B cell (primary cell): Measurements from ENCODE around the gene C3orf18. TPM values are rescaled to one million over a fixed set of nuclear protein-coding genes. Genes with fewer than 3 reads are reported as not detected.
A peak's percentile ranks its signal among the peaks of the same experiment; 100 is the strongest.

ENCODE experiments used
- ATAC-seq: fragments of 200-7000 bp; cut with Tn5 transposase; one replicate; pipeline ENCODE4 v1.10.0; 2021; ENCODE audit warnings: low read depth, mild to moderate bottlenecking, moderate number of reproducible peaks, moderate library complexity
- CTCF ChIA-PET: fragments of 350-600 bp; sonication (Branson Sonifier 250); formaldehyde crosslinking; loops from one replicate; lab custom pipeline; 2021; ENCODE audit warnings: antibody characterized with exemption, inconsistent platforms; lab: Charles Lee
- POLR2A ChIA-PET: fragments of 350-600 bp; sonication (Branson Sonifier 250); formaldehyde crosslinking; loops from one replicate; lab custom pipeline; 2021; ENCODE audit warnings: antibody characterized with exemption; lab: Charles Lee
- DNase-seq: peaks from one replicate; pipeline ENCODE4 v3.0.0; 2013
- H2AFZ ChIP-seq: 2 replicates; pipeline ENCODE4 v1.6.1; 2012; ENCODE audit warnings: mild to moderate bottlenecking, low read depth, low read length; ENCODE audit not compliant: insufficient read depth, poor library complexity, severe bottlenecking
- H3K27ac ChIP-seq, 2 donors: 1 replicate in 1 of 2; 2 replicates in 1 of 2; pipeline ENCODE4 v1.5.1; 2012 to 2013; ENCODE audit warnings: low read length in 2 of 2, mild to moderate bottlenecking in 2 of 2, moderate library complexity in 1 of 2
- H3K27me3 ChIP-seq, 4 experiments: fragments of 200-600 bp in 1 of 4; sonication (generic) in 1 of 4; replicated peaks in 1 of 4; 1 replicate in 2 of 4; 2 replicates in 2 of 4; pipeline versions ENCODE4 v1.6.1 to v1.7.0; 2013 to 2016; ENCODE audit warnings: low read length in 3 of 4, mild to moderate bottlenecking in 2 of 4, mixed read lengths in 1 of 4, moderate library complexity in 1 of 4; ENCODE audit not compliant: insufficient read depth in 4 of 4, control insufficient read depth in 3 of 4; ENCODE audit errors: control extremely low read depth in 1 of 4
- H3K36me3 ChIP-seq, 2 experiments: replicated peaks in 1 of 2; 1 replicate in 1 of 2; 2 replicates in 1 of 2; pipeline versions ENCODE4 v1.6.1 to v1.7.1; 2013; ENCODE audit warnings: low read length in 1 of 2; ENCODE audit not compliant: insufficient read depth in 2 of 2, control insufficient read depth in 1 of 2; ENCODE audit errors: control extremely low read depth in 1 of 2, extremely low read depth in 1 of 2
- H3K4me1 ChIP-seq, 2 donors: fragments of 200-600 bp in 1 of 2; sonication (generic) in 1 of 2; 1 replicate in 1 of 2; 2 replicates in 1 of 2; pipeline versions ENCODE4 v1.5.1 to v1.6.1; 2013 to 2017; ENCODE audit warnings: low read length in 2 of 2; ENCODE audit not compliant: control insufficient read depth in 2 of 2, insufficient read depth in 2 of 2
- H3K4me2 ChIP-seq: replicated peaks from 2 replicates; pipeline ENCODE3; 2012; ENCODE audit warnings: mild to moderate bottlenecking, low read depth, low read length; ENCODE audit not compliant: poor library complexity, severe bottlenecking
- H3K4me3 ChIP-seq, 5 experiments: fragments of 200-600 bp in 1 of 5; sonication (generic) in 1 of 5; 1 replicate in 3 of 5; 2 replicates in 2 of 5; pipeline versions ENCODE4 v1.5.1 to v1.7.0; 2011 to 2016; ENCODE audit warnings: low read length in 4 of 5, mild to moderate bottlenecking in 4 of 5, low read depth in 2 of 5, control low read depth in 1 of 5, moderate library complexity in 1 of 5; ENCODE audit not compliant: insufficient read depth in 1 of 5; ENCODE audit errors: control extremely low read depth in 1 of 5, extremely low read depth in 1 of 5
- H3K79me2 ChIP-seq: fragments of 200-600 bp; sonication (generic); one replicate; pipeline ENCODE4 v1.6.0; 2016; ENCODE audit warnings: low read length; ENCODE audit not compliant: control insufficient read depth, insufficient read depth
- H3K9ac ChIP-seq: fragments of 200-600 bp; sonication (generic); 2 replicates; pipeline ENCODE4 v1.6.1; 2017; ENCODE audit warnings: mild to moderate bottlenecking, low read length, moderate library complexity
- H3K9me3 ChIP-seq, 3 donors: one replicate each; pipeline versions ENCODE4 v1.6.1 to v1.7.1; 2013; ENCODE audit warnings: low read length in 2 of 3; ENCODE audit not compliant: control insufficient read depth in 2 of 3, insufficient read depth in 1 of 3; ENCODE audit errors: control extremely low read depth in 1 of 3
- H4K20me1 ChIP-seq: 2 replicates; pipeline ENCODE4 v1.6.0; 2012; ENCODE audit warnings: mild to moderate bottlenecking, low read length; ENCODE audit not compliant: insufficient read depth, control insufficient read depth, poor library complexity, severe bottlenecking
- H3K27ac Mint-ChIP-seq: one replicate; pipeline ENCODE4 v1.8.0; 2021; ENCODE audit warnings: mixed read lengths
- H3K27me3 Mint-ChIP-seq: one replicate; pipeline ENCODE4 v1.8.0; 2021; ENCODE audit warnings: mixed read lengths
- H3K4me1 Mint-ChIP-seq: one replicate; pipeline ENCODE4 v1.8.0; 2021; ENCODE audit warnings: mixed read lengths
- H3K4me3 Mint-ChIP-seq: one replicate; pipeline ENCODE4 v1.8.0; 2021; ENCODE audit warnings: mixed read lengths
- H3K9me3 Mint-ChIP-seq: one replicate; pipeline ENCODE4 v1.8.0; 2022; ENCODE audit warnings: mixed read lengths; ENCODE audit not compliant: insufficient read depth
- EZH2 ChIP-seq: IDR thresholded peaks from 2 replicates; pipeline ENCODE4 v1.6.1; 2012; ENCODE audit warnings: borderline replicate concordance, low read depth, mild to moderate bottlenecking, moderate library complexity, low read length; ENCODE audit not compliant: insufficient read depth, poor library complexity, severe bottlenecking
- WGBS: methylation state at CpG from one replicate; pipeline ENCODE4 v1.1.5; 2013; ENCODE audit warnings: missing lambda C conversion rate; ENCODE audit not compliant: insufficient coverage; 5-methylcytosine and 5-hydroxymethylcytosine counted together
- intact Hi-C: fragments of 100-400 bp; cut with micrococcal nuclease; formaldehyde crosslinking; loops from one replicate; pipeline ENCODE4 v1.10.0; 2022
- polyA plus RNA-seq: library from polyadenylated mRNA; depleted of rRNA; stranded (reverse); fragments of >200 nt; gene quantifications from 2 replicates; pipeline ENCODE4 v1.2.3, GENCODE V29; 2012
- total RNA-seq, 2 donors: library from RNA; stranded (reverse); fragments of 120-200 nt in 1 of 2; gene quantifications; 1 replicate in 1 of 2; 2 replicates in 1 of 2; pipeline versions ENCODE4 v1.2.3 to v1.2.4, GENCODE V29; 2013 to 2022
- TF ChIP-seq, protein P1 (sequence below): fragments of 200-600 bp; IDR thresholded peaks from one replicate; pipeline ENCODE4 v1.8.0; 2022; ENCODE audit warnings: antibody characterized with exemption, mild to moderate bottlenecking

Gene C3orf18
- total and polyA plus RNA-seq, 2 donors (not counting 1 experiment from before 2014, with no cell fraction given): 14.3 to 15.4 TPM

DNA sequence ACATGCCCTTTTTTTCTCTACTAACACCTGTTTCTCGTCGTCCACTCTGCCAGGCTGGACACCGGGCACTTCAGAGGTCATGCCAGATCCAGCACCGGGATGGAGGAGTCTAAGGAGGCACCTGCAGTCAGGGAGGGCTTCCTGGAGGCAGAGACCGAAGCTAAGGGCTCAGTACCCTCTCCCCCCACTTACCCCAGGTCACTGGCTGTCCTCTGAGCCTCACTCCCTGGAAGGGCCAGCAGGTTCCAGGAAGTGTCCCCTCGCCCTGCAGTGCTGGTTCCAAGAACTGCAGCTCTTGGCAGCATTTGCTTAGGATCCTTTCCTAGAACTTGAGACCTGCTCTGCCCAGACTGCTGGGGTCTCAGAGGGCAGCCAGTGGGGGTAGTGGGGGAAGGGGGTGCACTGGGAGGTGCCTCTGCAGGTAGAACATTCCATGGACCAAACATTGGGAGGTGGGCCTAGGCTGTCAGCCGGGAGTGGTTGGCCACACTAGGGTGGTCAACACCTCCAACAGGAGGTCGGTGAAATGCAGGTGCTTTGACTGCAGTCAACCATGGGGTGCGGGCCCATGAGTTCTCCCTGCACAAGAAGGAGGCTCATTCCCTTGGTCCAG, 32.7 kb upstream of the C3orf18 start:
- 84% methylated on average over 9 of the region's 9 CpGs for WGBS
- Histone ChIP-seq H3K4me3 (no peak overlapping the region), H3K9me3 (no peaks in the 10 kb centered on the region), H2AFZ (peak overlapping the region; percentile 82), H3K27me3 (no peaks in the 10 kb centered on the region), H3K36me3 (no peaks in the 10 kb centered on the region), H3K9ac (no peak overlapping the region), H3K27ac (no peak overlapping the region), H4K20me1 (no peaks in the 10 kb centered on the region), H3K4me1 (peaks cover 29 to 38% of the 10 kb centered on the region in 2 donors), H3K4me2 (peak overlapping the region; percentile 56), H3K79me2 (no peaks in the 10 kb centered on the region)
- no peak for DNase-seq
- ChIA-PET POLR2A (interaction anchor here (2.3 kb wide), 1 partner anchor 11 kb away, joined by 8 read pairs; the partner anchor contains the start of gene CISH), CTCF (interaction anchor here (2.0 kb wide), 1 partner anchor 11 kb away, joined by 5 read pairs; the partner anchor contains the start of gene CISH)
- no peak overlapping the region for H3K4me3 Mint-ChIP-seq
- TF ChIP-seq, protein P1, sequence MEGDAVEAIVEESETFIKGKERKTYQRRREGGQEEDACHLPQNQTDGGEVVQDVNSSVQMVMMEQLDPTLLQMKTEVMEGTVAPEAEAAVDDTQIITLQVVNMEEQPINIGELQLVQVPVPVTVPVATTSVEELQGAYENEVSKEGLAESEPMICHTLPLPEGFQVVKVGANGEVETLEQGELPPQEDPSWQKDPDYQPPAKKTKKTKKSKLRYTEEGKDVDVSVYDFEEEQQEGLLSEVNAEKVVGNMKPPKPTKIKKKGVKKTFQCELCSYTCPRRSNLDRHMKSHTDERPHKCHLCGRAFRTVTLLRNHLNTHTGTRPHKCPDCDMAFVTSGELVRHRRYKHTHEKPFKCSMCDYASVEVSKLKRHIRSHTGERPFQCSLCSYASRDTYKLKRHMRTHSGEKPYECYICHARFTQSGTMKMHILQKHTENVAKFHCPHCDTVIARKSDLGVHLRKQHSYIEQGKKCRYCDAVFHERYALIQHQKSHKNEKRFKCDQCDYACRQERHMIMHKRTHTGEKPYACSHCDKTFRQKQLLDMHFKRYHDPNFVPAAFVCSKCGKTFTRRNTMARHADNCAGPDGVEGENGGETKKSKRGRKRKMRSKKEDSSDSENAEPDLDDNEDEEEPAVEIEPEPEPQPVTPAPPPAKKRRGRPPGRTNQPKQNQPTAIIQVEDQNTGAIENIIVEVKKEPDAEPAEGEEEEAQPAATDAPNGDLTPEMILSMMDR: no peak
- TF ChIP-seq EZH2: no peak
- peaks cover 33% of the 10 kb centered on the region for H3K4me1 Mint-ChIP-seq
- no peaks in the 10 kb centered on the region for H3K9me3 Mint-ChIP-seq
- no peak for ATAC-seq
- intact Hi-C loops: no loop called here
- no peak overlapping the region for H3K27ac Mint-ChIP-seq
- H3K27me3 Mint-ChIP-seq: no peaks in the 10 kb centered on the region

DNA sequence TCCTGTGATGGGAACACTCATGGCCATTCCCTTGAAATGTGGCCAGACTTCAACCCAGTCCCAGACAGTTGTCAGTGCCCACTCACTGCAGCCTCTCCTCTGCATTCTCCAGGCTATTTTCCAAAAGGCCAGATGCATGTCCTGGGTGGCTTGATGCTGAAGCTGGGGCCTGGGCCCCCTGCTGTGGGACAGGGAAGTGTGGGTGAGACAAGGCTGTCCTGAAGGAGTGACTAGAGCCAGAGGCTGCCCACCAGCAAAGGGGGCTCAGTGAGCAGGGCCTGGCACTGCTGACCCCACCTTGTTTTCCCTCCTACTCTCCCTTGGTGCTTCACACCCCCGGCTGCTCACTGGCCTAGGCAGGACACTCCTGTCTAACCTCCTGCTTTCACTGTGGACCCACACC, 32.2 kb upstream of the C3orf18 start:
- no peak for TF ChIP-seq EZH2
- TF ChIP-seq, protein P1: no peak
- no peaks in the 10 kb centered on the region for H3K36me3 ChIP-seq
- Mint-ChIP-seq H3K4me1 (peaks cover 27% of the 10 kb centered on the region), H3K9me3 (no peaks in the 10 kb centered on the region), H3K27me3 (no peaks in the 10 kb centered on the region), H3K4me3 (no peak overlapping the region), H3K27ac (no peak overlapping the region)
- H4K20me1 ChIP-seq: no peaks in the 10 kb centered on the region
- DNase-seq (no peak), ATAC-seq (no peak)
- no peak overlapping the region for H2AFZ ChIP-seq
- no peaks in the 10 kb centered on the region for H3K27me3 ChIP-seq
- intact Hi-C loops: no loop called here
- 100% methylated on average over 1 of the region's 1 CpG for WGBS
- H3K4me2 ChIP-seq: no peak overlapping the region
- no peak overlapping the region for H3K9ac ChIP-seq
- H3K79me2 ChIP-seq: no peaks in the 10 kb centered on the region
- no peaks in the 10 kb centered on the region for H3K9me3 ChIP-seq
- POLR2A ChIA-PET: interaction anchor here (2.3 kb wide), 1 partner anchor 12 kb away, joined by 8 read pairs; the partner anchor contains the start of gene CISH
- no peak overlapping the region for H3K27ac ChIP-seq
- H3K4me1 ChIP-seq: peaks cover 24 to 33% of the 10 kb centered on the region in 2 donors
- H3K4me3 ChIP-seq: no peak overlapping the region
- CTCF ChIA-PET: interaction anchor here (1.4 to 2.0 kb wide), 2 partner anchors 12 to 17 kb away, joined by 4 to 5 read pairs; partner anchors contain the start of genes CISH and MAPKAPK3
